Activated T-cell treated with anti-CD3 and anti-CD28 coated beads, Interleukin-2, amount 50 U/mL, for 4 hours (primary cell): Measurements from ENCODE around the gene HES4. TPM values are rescaled to one million over a fixed set of nuclear protein-coding genes. Genes with fewer than 3 reads are reported as not detected.
"Not testable (repeated sequence)": the region's sequence is repeated elsewhere in the genome, so short reads cannot be mapped to it uniquely, and the experiment has no call there.

Experiments used
- ATAC-seq, 2 donors: fragments of 200-7000 bp; cut with Tn5 transposase; one replicate each; pipeline ENCODE4 v1.10.0; 2021
- DNase-seq: peaks from one replicate; pipeline ENCODE4 v3.0.0-alpha.2; 2020
- H3K27me3 Mint-ChIP-seq: one replicate; pipeline ENCODE4 v1.8.0; 2021; ENCODE audit warnings: low read depth, mixed read lengths
- H3K36me3 Mint-ChIP-seq: one replicate; pipeline ENCODE4 v1.8.0; 2022; ENCODE audit warnings: mixed read lengths; ENCODE audit not compliant: insufficient read depth
- H3K4me1 Mint-ChIP-seq: one replicate; pipeline ENCODE4 v1.8.0; 2021; ENCODE audit warnings: low read depth, mixed read lengths
- H3K4me3 Mint-ChIP-seq: one replicate; pipeline ENCODE4 v1.8.0; 2021; ENCODE audit warnings: mild to moderate bottlenecking, moderate library complexity, mixed read lengths
- H3K9me3 Mint-ChIP-seq: one replicate; pipeline ENCODE4 v1.8.0; 2021; ENCODE audit warnings: mixed read lengths
- total RNA-seq, 3 donors: library from RNA; stranded (reverse); gene quantifications; one replicate each; pipeline ENCODE4 v1.2.1, GENCODE V29; 2021

Gene HES4
- total RNA-seq, 3 donors from 2014 or later: 1.3 to 3.0 (median 2.7) TPM

- Mint-ChIP-seq H3K27me3 (no peaks in the 10 kb centered on the region), H3K4me3 (peak overlapping the region; percentile 91), H3K4me1 (peaks cover 37% of the 10 kb centered on the region), H3K9me3 (no peaks in the 10 kb centered on the region), H3K36me3 (peaks cover 2% of the 10 kb centered on the region)
- no peak for DNase-seq
- ATAC-seq: no peak
These were observed 15.1 kb upstream of the HES4 start for GRCh38 chr1:1014799-1015681.

DNA sequence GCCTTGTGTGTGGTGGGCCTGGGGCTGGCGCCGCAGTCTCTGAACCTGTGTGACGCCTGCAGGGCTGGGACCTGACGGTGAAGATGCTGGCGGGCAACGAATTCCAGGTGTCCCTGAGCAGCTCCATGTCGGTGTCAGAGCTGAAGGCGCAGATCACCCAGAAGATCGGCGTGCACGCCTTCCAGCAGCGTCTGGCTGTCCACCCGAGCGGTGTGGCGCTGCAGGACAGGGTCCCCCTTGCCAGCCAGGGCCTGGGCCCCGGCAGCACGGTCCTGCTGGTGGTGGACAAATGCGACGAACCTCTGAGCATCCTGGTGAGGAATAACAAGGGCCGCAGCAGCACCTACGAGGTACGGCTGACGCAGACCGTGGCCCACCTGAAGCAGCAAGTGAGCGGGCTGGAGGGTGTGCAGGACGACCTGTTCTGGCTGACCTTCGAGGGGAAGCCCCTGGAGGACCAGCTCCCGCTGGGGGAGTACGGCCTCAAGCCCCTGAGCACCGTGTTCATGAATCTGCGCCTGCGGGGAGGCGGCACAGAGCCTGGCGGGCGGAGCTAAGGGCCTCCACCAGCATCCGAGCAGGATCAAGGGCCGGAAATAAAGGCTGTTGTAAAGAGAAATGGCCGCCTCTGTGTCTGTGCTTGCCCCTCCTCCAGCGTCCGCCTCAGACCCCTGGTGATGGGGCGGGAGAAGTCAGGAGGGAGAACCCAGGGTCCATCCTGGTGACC, 14.2 kb upstream of the HES4 start:
- peaks cover 2% of the 10 kb centered on the region for H3K36me3 Mint-ChIP-seq
- H3K4me3 Mint-ChIP-seq: peak overlapping the region; percentile 91
- DNase-seq (no peak), ATAC-seq (peak; percentile 34 to 37)
- no peaks in the 10 kb centered on the region for H3K9me3 Mint-ChIP-seq
- H3K4me1 Mint-ChIP-seq: peaks cover 37% of the 10 kb centered on the region
- peaks cover under 1% of the 10 kb centered on the region for H3K27me3 Mint-ChIP-seq

DNA sequence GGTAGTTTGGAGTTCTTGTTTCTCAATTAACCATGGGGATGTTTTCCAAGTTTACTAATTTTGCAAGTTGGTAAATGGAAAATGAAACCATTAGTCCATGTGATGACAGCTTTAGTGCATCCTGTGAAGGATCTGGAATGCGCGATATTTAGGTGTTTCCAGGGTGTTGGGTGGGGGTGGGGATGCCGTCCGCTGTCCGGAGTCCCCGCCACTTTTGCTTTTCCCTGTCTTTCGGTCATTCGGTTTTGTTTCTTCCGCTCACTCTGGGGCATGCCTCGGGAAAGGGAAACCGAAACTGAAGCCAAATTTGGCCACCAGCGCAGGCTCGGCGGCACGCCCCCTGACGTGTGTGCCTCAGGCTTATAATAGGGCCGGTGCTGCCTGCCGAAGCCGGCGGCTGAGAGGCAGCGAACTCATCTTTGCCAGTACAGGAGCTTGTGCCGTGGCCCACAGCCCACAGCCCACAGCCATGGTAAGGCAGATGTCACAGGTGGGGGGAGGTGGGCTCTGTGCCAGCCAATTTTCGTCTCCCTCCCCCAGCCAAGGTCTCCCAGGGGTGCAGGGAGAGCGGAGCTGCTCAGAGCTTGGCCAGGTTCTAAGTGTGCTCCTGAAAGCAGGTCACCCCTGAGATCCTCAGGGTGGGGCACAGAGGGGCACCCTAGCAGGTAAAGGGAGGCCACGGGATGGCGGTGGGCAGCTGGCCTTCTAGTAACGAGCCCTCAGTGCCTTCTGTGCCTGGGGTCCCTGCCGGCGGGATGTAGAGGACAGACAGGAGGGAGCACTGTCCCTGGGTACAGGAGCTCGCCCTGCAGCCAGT, 13.4 kb upstream of the HES4 start, which contains the start of gene ISG15:
ISG15 (plus strand) TSS at position 393 of the 817 bp plus-strand sequence; CDS start at position 470, 77 bp downstream.
- Mint-ChIP-seq H3K4me1 (peaks cover 37% of the 10 kb centered on the region), H3K36me3 (peaks cover 2% of the 10 kb centered on the region), H3K4me3 (peak within 1 kb of the TSS; percentile 91), H3K27me3 (peaks cover 4% of the 10 kb centered on the region), H3K9me3 (no peaks in the 10 kb centered on the region)
- peak; percentile 86 for DNase-seq
- ATAC-seq: peak; percentile 92

DNA sequence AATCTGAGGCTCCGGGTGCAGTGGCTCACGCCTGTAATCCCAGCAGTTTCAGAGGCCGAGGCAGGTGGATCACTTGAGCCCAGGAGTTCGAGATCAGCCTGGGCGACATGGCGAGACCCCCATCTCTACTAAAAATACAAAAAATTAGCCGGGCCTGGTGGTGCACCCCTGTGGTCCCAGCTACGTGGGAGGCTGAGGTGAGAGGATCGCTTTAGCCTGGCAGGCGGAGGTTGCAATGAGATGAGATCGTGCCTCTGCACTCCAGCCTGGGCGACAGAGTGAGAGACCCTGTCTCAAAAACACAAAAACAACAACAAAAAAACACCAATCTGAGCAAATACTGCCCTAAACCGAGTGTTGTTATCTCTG, 12.8 kb upstream of the HES4 start:
- DNase-seq, H3K36me3 Mint-ChIP-seq, H3K9me3 Mint-ChIP-seq, H3K27me3 Mint-ChIP-seq: not testable (repeated sequence)
- ATAC-seq: peak in 1 of 2 donors; percentile 7
- Mint-ChIP-seq H3K4me3 (peak overlapping the region; percentile 91), H3K4me1 (peaks cover 37% of the 10 kb centered on the region)

- Mint-ChIP-seq H3K9me3 (no peaks in the 10 kb centered on the region), H3K4me1 (peaks cover 31% of the 10 kb centered on the region), H3K36me3 (no peaks in the 10 kb centered on the region)
These were observed 11.6 kb upstream of the HES4 start for GRCh38 chr1:1011396-1011949.

GRCh38 chr1:1010131-1010530, 10.2 kb upstream of the HES4 start:
- H3K4me3 Mint-ChIP-seq, DNase-seq, H3K9me3 Mint-ChIP-seq, H3K36me3 Mint-ChIP-seq, ATAC-seq: not testable (repeated sequence)
- H3K27me3 Mint-ChIP-seq: peaks cover 21% of the 10 kb centered on the region
- peaks cover 33% of the 10 kb centered on the region for H3K4me1 Mint-ChIP-seq

More at GRCh38 chr1:1011396-1011949, 11.6 kb upstream of the HES4 start:
- peaks cover 13% of the 10 kb centered on the region for H3K27me3 Mint-ChIP-seq
- no peak overlapping the region for H3K4me3 Mint-ChIP-seq
- ATAC-seq (no peak), DNase-seq (no peak)

DNA sequence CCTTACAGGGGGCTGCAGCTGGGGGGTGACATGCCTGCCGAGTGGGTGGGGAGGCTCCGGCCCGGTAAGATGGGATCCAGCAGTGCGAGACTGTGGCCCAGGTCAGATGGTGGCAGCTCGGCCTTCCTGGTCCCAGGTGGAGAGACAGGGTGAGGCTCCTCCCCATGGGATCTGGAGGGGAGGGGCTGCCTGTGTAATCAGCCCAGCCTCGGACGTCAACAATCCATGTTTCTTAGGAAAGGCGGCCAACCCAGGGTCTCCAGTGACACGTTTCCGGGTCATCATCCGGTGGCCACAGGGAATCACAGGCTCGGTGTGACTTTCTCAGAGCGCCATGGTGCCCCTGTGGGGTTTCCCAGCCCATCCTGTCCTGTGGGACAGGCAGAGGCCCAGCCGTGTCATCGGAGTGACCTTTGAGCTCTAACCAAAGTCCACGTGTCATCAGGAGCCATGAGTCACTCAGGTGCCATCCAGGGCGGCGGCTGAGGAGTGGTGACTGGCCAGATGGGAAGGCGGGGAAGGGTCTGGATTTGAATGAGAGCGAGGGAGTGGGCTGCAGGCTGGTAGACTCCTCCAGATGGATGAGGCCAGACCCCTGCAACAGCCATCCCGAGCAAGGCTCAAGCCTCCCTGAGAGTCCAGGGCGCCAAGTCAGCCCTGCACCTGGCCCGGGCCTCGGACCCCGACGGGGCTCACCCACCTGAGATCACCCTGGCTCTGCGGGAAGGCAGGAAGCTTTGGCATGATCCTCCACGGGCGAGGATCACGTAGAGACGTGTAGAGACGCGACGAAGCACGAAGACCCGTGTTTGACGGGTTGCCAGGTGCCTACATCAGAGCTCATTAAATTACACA, 6.6 kb upstream of the HES4 start:
- no peak for ATAC-seq
- no peaks in the 10 kb centered on the region for H3K36me3 Mint-ChIP-seq
- H3K9me3 Mint-ChIP-seq: no peaks in the 10 kb centered on the region
- peaks cover 43% of the 10 kb centered on the region for H3K27me3 Mint-ChIP-seq
- H3K4me3 Mint-ChIP-seq: no peak overlapping the region
- DNase-seq: no peak
- peaks cover 13% of the 10 kb centered on the region for H3K4me1 Mint-ChIP-seq

DNA sequence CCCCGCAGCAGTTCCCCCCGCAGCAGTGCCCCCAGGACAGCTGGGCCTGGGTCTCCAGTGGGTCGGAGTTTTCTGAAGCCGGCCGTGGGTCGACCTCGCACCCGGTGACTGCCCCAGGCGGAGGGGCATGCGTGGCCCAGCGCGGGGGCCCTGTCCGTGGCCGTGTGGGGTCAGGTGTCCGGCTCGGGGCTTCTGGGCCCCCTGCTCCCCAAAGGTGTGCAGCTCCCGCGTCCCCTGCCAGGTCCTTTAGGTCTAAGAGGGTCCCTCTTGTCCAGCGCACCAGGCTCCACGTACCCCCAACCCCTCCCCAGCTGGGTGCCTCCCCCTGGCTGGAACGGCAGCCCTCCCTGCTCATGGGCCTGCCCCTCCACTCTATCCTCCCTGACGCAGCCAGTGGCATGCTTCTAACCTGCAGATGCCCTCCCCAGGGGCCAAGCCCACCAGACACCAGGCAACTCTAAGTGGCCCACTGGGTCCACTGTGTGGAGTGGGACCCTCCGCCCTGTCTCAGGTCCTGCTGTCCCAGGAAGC, 5.9 kb upstream of the HES4 start:
- no peaks in the 10 kb centered on the region for H3K9me3 Mint-ChIP-seq
- H3K36me3 Mint-ChIP-seq: no peaks in the 10 kb centered on the region
- H3K4me1 Mint-ChIP-seq: peaks cover 12% of the 10 kb centered on the region
- no peak for DNase-seq
- peaks cover 44% of the 10 kb centered on the region for H3K27me3 Mint-ChIP-seq
- no peak overlapping the region for H3K4me3 Mint-ChIP-seq
- ATAC-seq: no peak

- no peaks in the 10 kb centered on the region for H3K9me3 Mint-ChIP-seq
- ATAC-seq (no peak), DNase-seq (no peak)
- no peak overlapping the region for H3K4me3 Mint-ChIP-seq
- no peaks in the 10 kb centered on the region for H3K36me3 Mint-ChIP-seq
- H3K4me1 Mint-ChIP-seq: peaks cover 14% of the 10 kb centered on the region
- peaks cover 46% of the 10 kb centered on the region for H3K27me3 Mint-ChIP-seq
These were observed 5.1 kb upstream of the HES4 start for GRCh38 chr1:1004780-1005697.

- Mint-ChIP-seq H3K36me3 (no peaks in the 10 kb centered on the region), H3K9me3 (no peaks in the 10 kb centered on the region), H3K27me3 (peaks cover 46% of the 10 kb centered on the region), H3K4me1 (peaks cover 14% of the 10 kb centered on the region), H3K4me3 (no peak overlapping the region)
- DNase-seq (no peak), ATAC-seq (no peak)
These were observed 4.5 kb upstream of the HES4 start for GRCh38 chr1:1004420-1004779.

- Mint-ChIP-seq H3K4me1 (peaks cover 11% of the 10 kb centered on the region), H3K27me3 (peaks cover 43% of the 10 kb centered on the region), H3K36me3 (no peaks in the 10 kb centered on the region), H3K4me3 (no peak overlapping the region), H3K9me3 (no peaks in the 10 kb centered on the region)
- no peak for ATAC-seq
- DNase-seq: no peak
These were observed 3.9 kb upstream of the HES4 start for GRCh38 chr1:1003618-1004419.
